Kidney tubule cell (primary cell): ENCODE data around the gene LILRA2.
"Not testable (repeated sequence)": the region's sequence is repeated elsewhere in the genome, so short reads cannot be mapped to it uniquely, and the experiment has no call there.

ENCODE experiments used
- DNase-seq: peaks from one replicate; pipeline ENCODE4 v3.0.0-alpha.2; 2018; ENCODE audit warnings: low spot score

The LILRA2 gene

GRCh38 chr19:54571715-54572615 is 1.6 kb upstream of the LILRA2 start:
- DNase-seq = not testable (repeated sequence)

- no peak for DNase-seq
Measured at GRCh38 chr19:54572696-54573311, 786 bp upstream of the LILRA2 start.

GRCh38 chr19:54574051-54574450 is 461 bp downstream of the LILRA2 start:
- no peak for DNase-seq

GRCh38 chr19:54574527-54575056 is 1.0 kb downstream of the LILRA2 start:
- no peak for DNase-seq

- not testable (repeated sequence) for DNase-seq
Measured at GRCh38 chr19:54575205-54575604, 1.6 kb downstream of the LILRA2 start.

- DNase-seq = no peak
Measured at GRCh38 chr19:54576411-54576976, 2.9 kb downstream of the LILRA2 start.

- DNase-seq = no peak
Measured at GRCh38 chr19:54577334-54577733, 3.7 kb downstream of the LILRA2 start.

- not testable (repeated sequence) for DNase-seq
Measured at GRCh38 chr19:54578268-54578667, 4.7 kb downstream of the LILRA2 start.

GRCh38 chr19:54586397-54586796 is 12.8 kb downstream of the LILRA2 start:
- no peak for DNase-seq

GRCh38 chr19:54587026-54587425 is 13.4 kb downstream of the LILRA2 start:
- no peak for DNase-seq

GRCh38 chr19:54593445-54593844 is 19.9 kb downstream of the LILRA2 start, which contains the start of gene LILRA1:
TSS of gene LILRA1 (plus strand) at chr19:54593632. CDS start at chr19:54594245, 613 bp downstream.
- not testable (repeated sequence) for DNase-seq

GRCh38 chr19:54593931-54594626 is 20.5 kb downstream of the LILRA2 start:
- not testable (repeated sequence) for DNase-seq

- DNase-seq = no peak
Measured at GRCh38 chr19:54594737-54595136, 21.1 kb downstream of the LILRA2 start.

- not testable (repeated sequence) for DNase-seq
Measured at GRCh38 chr19:54595680-54596436, 22.3 kb downstream of the LILRA2 start.

GRCh38 chr19:54600212-54600611 is 26.6 kb downstream of the LILRA2 start:
- no peak for DNase-seq

- no peak for DNase-seq
Measured at GRCh38 chr19:54606230-54606629, 32.6 kb downstream of the LILRA2 start.

- DNase-seq = no peak
Measured at GRCh38 chr19:54606891-54607784, 33.5 kb downstream of the LILRA2 start.

GRCh38 chr19:54607785-54608150 is 34.2 kb downstream of the LILRA2 start:
- DNase-seq = no peak

- no peak for DNase-seq
Measured at GRCh38 chr19:54608205-54608604, 34.6 kb downstream of the LILRA2 start.

- DNase-seq = no peak
Measured at GRCh38 chr19:54608792-54609191, 35.2 kb downstream of the LILRA2 start.
